ENCODE measurements around the gene BIRC3. TPM values are rescaled to one million over a fixed set of nuclear protein-coding genes. Genes with fewer than 3 reads are reported as not detected.
A peak's percentile ranks its signal among the peaks of the same experiment; 100 is the strongest.

Gene BIRC3
- total and polyA plus RNA-seq, 10 donors = 35.0 to 164 (median 93.7) TPM

GRCh38 chr11:102283116-102283485, 34.2 kb upstream of the BIRC3 start:
- DNase-seq = no peak
- intact Hi-C loops (cut with DNase I; ENCODE audit: low total_unique reads) = no loop called here
- no peak overlapping the region for H3K27ac ChIP-seq
- H3K9me3 ChIP-seq = no peaks in the 10 kb centered on the region
- TF ChIP-seq POLR2AphosphoS5 (IDR thresholded peaks at IDR 0.05) (no peak), POLR2A (IDR thresholded peaks at IDR 0.05) (no peak)
- TF ChIP-seq, protein P1, sequence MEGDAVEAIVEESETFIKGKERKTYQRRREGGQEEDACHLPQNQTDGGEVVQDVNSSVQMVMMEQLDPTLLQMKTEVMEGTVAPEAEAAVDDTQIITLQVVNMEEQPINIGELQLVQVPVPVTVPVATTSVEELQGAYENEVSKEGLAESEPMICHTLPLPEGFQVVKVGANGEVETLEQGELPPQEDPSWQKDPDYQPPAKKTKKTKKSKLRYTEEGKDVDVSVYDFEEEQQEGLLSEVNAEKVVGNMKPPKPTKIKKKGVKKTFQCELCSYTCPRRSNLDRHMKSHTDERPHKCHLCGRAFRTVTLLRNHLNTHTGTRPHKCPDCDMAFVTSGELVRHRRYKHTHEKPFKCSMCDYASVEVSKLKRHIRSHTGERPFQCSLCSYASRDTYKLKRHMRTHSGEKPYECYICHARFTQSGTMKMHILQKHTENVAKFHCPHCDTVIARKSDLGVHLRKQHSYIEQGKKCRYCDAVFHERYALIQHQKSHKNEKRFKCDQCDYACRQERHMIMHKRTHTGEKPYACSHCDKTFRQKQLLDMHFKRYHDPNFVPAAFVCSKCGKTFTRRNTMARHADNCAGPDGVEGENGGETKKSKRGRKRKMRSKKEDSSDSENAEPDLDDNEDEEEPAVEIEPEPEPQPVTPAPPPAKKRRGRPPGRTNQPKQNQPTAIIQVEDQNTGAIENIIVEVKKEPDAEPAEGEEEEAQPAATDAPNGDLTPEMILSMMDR (IDR thresholded peaks at IDR 0.05 in 8 of 11, conservative IDR thresholded peaks at IDR 0.05 in 3 of 11) = no peak
- no peaks in the 10 kb centered on the region for H3K27me3 ChIP-seq (replicated peaks in 1 of 7)
- peaks cover 0 to 16% (median 9%) of the 10 kb centered on the region in 6 donors for H3K4me1 ChIP-seq
- no peaks in the 10 kb centered on the region for H3K36me3 ChIP-seq
- no peak overlapping the region for H3K4me3 ChIP-seq
- WGBS, 5 donors = 96 to 100% (median 100%) methylated on average over 1 of the region's 1 CpG

- peaks cover 0 to 25% (median 18%) of the 10 kb centered on the region in 6 donors for H3K4me1 ChIP-seq
- no peaks in the 10 kb centered on the region for H3K9me3 ChIP-seq
- H3K27me3 ChIP-seq (replicated peaks in 1 of 7) = no peaks in the 10 kb centered on the region
- no peak for TF ChIP-seq POLR2AphosphoS5 (IDR thresholded peaks at IDR 0.05)
- TF ChIP-seq, protein P1 (IDR thresholded peaks at IDR 0.05 in 8 of 11, conservative IDR thresholded peaks at IDR 0.05 in 3 of 11) = no peak
- TF ChIP-seq POLR2A (IDR thresholded peaks at IDR 0.05) = no peak
- no peak for DNase-seq
- 86 to 95% (median 88%) methylated on average over 3 of the region's 3 CpGs for WGBS, 5 donors
- no peak overlapping the region for H3K27ac ChIP-seq
- no peak overlapping the region for H3K4me3 ChIP-seq
- no peaks in the 10 kb centered on the region for H3K36me3 ChIP-seq
- intact Hi-C loops (cut with DNase I; ENCODE audit: low total_unique reads) = no loop called here
Observed at GRCh38 chr11:102284008-102284407, 33.3 kb upstream of the BIRC3 start.

- Histone ChIP-seq H3K9me3 (no peaks in the 10 kb centered on the region), H3K27ac (no peak overlapping the region), H3K4me3 (no peak overlapping the region), H3K36me3 (no peaks in the 10 kb centered on the region), H3K27me3 (replicated peaks in 1 of 7) (no peaks in the 10 kb centered on the region), H3K4me1 (peaks cover 0 to 35% (median 23%) of the 10 kb centered on the region in 6 donors)
- DNase-seq = no peak
- intact Hi-C loops (cut with DNase I; ENCODE audit: low total_unique reads) = loop anchor here (5.0 kb wide), 2 partner anchors 56 to 206 kb away; no protein-coding TSS in a partner anchor
- whole genome bisulfite sequencing, 5 donors = 86 to 97% (median 89%) methylated on average over 3 of the region's 3 CpGs
- TF ChIP-seq POLR2AphosphoS5 (IDR thresholded peaks at IDR 0.05) = no peak
- TF ChIP-seq POLR2A (IDR thresholded peaks at IDR 0.05) = no peak
- TF ChIP-seq, protein P1 (IDR thresholded peaks at IDR 0.05 in 8 of 11, conservative IDR thresholded peaks at IDR 0.05 in 3 of 11) = no peak
Observed at GRCh38 chr11:102286292-102286691, 31.0 kb upstream of the BIRC3 start.

GRCh38 chr11:102287964-102288724, 29.1 kb upstream of the BIRC3 start:
- intact Hi-C loops (cut with DNase I; ENCODE audit: low total_unique reads) = loop anchor here (5.0 kb wide), 2 partner anchors 54 to 204 kb away; no protein-coding TSS in a partner anchor
- peak overlapping the region in 5 of 8 donors; percentile 12 to 52 (median 18) for H3K4me3 ChIP-seq
- H3K9me3 ChIP-seq = no peaks in the 10 kb centered on the region
- TF ChIP-seq POLR2AphosphoS5 (IDR thresholded peaks at IDR 0.05) (no peak), POLR2A (IDR thresholded peaks at IDR 0.05) (no peak)
- TF ChIP-seq, protein P1 (IDR thresholded peaks at IDR 0.05 in 8 of 11, conservative IDR thresholded peaks at IDR 0.05 in 3 of 11) = peak; percentile 62 to 88 (median 76)
- peaks cover 0 to 37% (median 23%) of the 10 kb centered on the region in 6 donors for H3K4me1 ChIP-seq
- peak overlapping the region in 2 of 8 donors; percentile 3 to 48 for H3K27ac ChIP-seq
- H3K36me3 ChIP-seq = no peaks in the 10 kb centered on the region
- 17 to 24% (median 21%) methylated on average over 13 of the region's 13 CpGs for WGBS, 5 donors
- no peaks in the 10 kb centered on the region for H3K27me3 ChIP-seq (replicated peaks in 1 of 7)
- no peak for DNase-seq

Measured in spleen (tissue), 11 donors.